Measurements from ENCODE around the gene TOR4A.
"Not testable (repeated sequence)": the region's sequence is repeated elsewhere in the genome, so short reads cannot be mapped to it uniquely, and the experiment has no call there.

TOR4A gene

GRCh38 chr9:137256856-137257255 lies 20.7 kb upstream of the TOR4A start:
- H3K36me3 ChIP-seq (ENCODE audit: control insufficient read depth, insufficient read depth, low read length), result peaks cover 21% of the 10 kb centered on the region
- H3K9me3 ChIP-seq (ENCODE audit: control insufficient read depth, insufficient read depth, low read length), result no peaks in the 10 kb centered on the region
- no peaks in the 10 kb centered on the region; the same call in 1 of the 2 replicates for H3K27me3 ChIP-seq (ENCODE audit: control insufficient read depth, insufficient read depth, low read length)
- H3K27ac ChIP-seq (ENCODE audit: low read depth, low read length), result no peak overlapping the region
- peaks cover 10% of the 10 kb centered on the region for H3K4me1 ChIP-seq (ENCODE audit: control insufficient read depth, insufficient read depth, low read length)
- no peak overlapping the region for H3K9ac ChIP-seq (ENCODE audit: low read depth, low read length)
- no peak overlapping the region for H3K4me3 ChIP-seq (ENCODE audit: low read depth, low read length)

- H3K36me3 ChIP-seq (ENCODE audit: control insufficient read depth, insufficient read depth, low read length), result peaks cover 51% of the 10 kb centered on the region
- H3K9me3 ChIP-seq (ENCODE audit: control insufficient read depth, insufficient read depth, low read length); H3K27me3 ChIP-seq (ENCODE audit: control insufficient read depth, insufficient read depth, low read length); H3K9ac ChIP-seq (ENCODE audit: low read depth, low read length); H3K4me1 ChIP-seq (ENCODE audit: control insufficient read depth, insufficient read depth, low read length); H3K27ac ChIP-seq (ENCODE audit: low read depth, low read length); H3K4me3 ChIP-seq (ENCODE audit: low read depth, low read length): not testable (repeated sequence)
These were observed 15.2 kb upstream of the TOR4A start for GRCh38 chr9:137262173-137262908.

GRCh38 chr9:137262909-137263285 lies 14.6 kb upstream of the TOR4A start:
- Histone ChIP-seq H3K27ac (ENCODE audit: low read depth, low read length) (no peak overlapping the region), H3K9me3 (ENCODE audit: control insufficient read depth, insufficient read depth, low read length) (no peaks in the 10 kb centered on the region), H3K27me3 (ENCODE audit: control insufficient read depth, insufficient read depth, low read length) (no peaks in the 10 kb centered on the region), H3K4me1 (ENCODE audit: control insufficient read depth, insufficient read depth, low read length) (no peaks in the 10 kb centered on the region), H3K9ac (ENCODE audit: low read depth, low read length) (no peak overlapping the region), H3K4me3 (ENCODE audit: low read depth, low read length) (no peak overlapping the region), H3K36me3 (ENCODE audit: control insufficient read depth, insufficient read depth, low read length) (peaks cover 56% of the 10 kb centered on the region)

- H3K4me3 ChIP-seq (ENCODE audit: low read depth, low read length), result no peak overlapping the region
- no peaks in the 10 kb centered on the region for H3K4me1 ChIP-seq (ENCODE audit: control insufficient read depth, insufficient read depth, low read length)
- H3K27ac ChIP-seq (ENCODE audit: low read depth, low read length), result no peak overlapping the region
- H3K36me3 ChIP-seq (ENCODE audit: control insufficient read depth, insufficient read depth, low read length), result peaks cover 59% of the 10 kb centered on the region
- no peak overlapping the region for H3K9ac ChIP-seq (ENCODE audit: low read depth, low read length)
- H3K27me3 ChIP-seq (ENCODE audit: control insufficient read depth, insufficient read depth, low read length), result no peaks in the 10 kb centered on the region
- H3K9me3 ChIP-seq (ENCODE audit: control insufficient read depth, insufficient read depth, low read length), result no peaks in the 10 kb centered on the region
These were observed 14.0 kb upstream of the TOR4A start for GRCh38 chr9:137263506-137263905.

GRCh38 chr9:137264067-137264466 lies 13.5 kb upstream of the TOR4A start:
- Histone ChIP-seq H3K27me3 (ENCODE audit: control insufficient read depth, insufficient read depth, low read length) (no peaks in the 10 kb centered on the region), H3K9ac (ENCODE audit: low read depth, low read length) (no peak overlapping the region), H3K36me3 (ENCODE audit: control insufficient read depth, insufficient read depth, low read length) (peaks cover 59% of the 10 kb centered on the region), H3K4me1 (ENCODE audit: control insufficient read depth, insufficient read depth, low read length) (no peaks in the 10 kb centered on the region), H3K27ac (ENCODE audit: low read depth, low read length) (no peak overlapping the region), H3K4me3 (ENCODE audit: low read depth, low read length) (no peak overlapping the region), H3K9me3 (ENCODE audit: control insufficient read depth, insufficient read depth, low read length) (no peaks in the 10 kb centered on the region)

GRCh38 chr9:137265496-137266161 lies 11.9 kb upstream of the TOR4A start:
- no peaks in the 10 kb centered on the region for H3K9me3 ChIP-seq (ENCODE audit: control insufficient read depth, insufficient read depth, low read length)
- no peak overlapping the region for H3K9ac ChIP-seq (ENCODE audit: low read depth, low read length)
- no peak overlapping the region for H3K4me3 ChIP-seq (ENCODE audit: low read depth, low read length)
- H3K36me3 ChIP-seq (ENCODE audit: control insufficient read depth, insufficient read depth, low read length), result peaks cover 65% of the 10 kb centered on the region
- H3K27me3 ChIP-seq (ENCODE audit: control insufficient read depth, insufficient read depth, low read length), result no peaks in the 10 kb centered on the region
- no peaks in the 10 kb centered on the region for H3K4me1 ChIP-seq (ENCODE audit: control insufficient read depth, insufficient read depth, low read length)
- H3K27ac ChIP-seq (ENCODE audit: low read depth, low read length), result no peak overlapping the region

- H3K4me1 ChIP-seq (ENCODE audit: control insufficient read depth, insufficient read depth, low read length), result no peaks in the 10 kb centered on the region
These were observed 11.4 kb upstream of the TOR4A start for GRCh38 chr9:137266162-137266527.

GRCh38 chr9:137266585-137267453 lies 10.7 kb upstream of the TOR4A start:
- Histone ChIP-seq H3K4me1 (ENCODE audit: control insufficient read depth, insufficient read depth, low read length) (no peaks in the 10 kb centered on the region), H3K9me3 (ENCODE audit: control insufficient read depth, insufficient read depth, low read length) (no peaks in the 10 kb centered on the region), H3K27me3 (ENCODE audit: control insufficient read depth, insufficient read depth, low read length) (no peaks in the 10 kb centered on the region), H3K27ac (ENCODE audit: low read depth, low read length) (no peak overlapping the region), H3K36me3 (ENCODE audit: control insufficient read depth, insufficient read depth, low read length) (peaks cover 70% of the 10 kb centered on the region), H3K4me3 (ENCODE audit: low read depth, low read length) (no peak overlapping the region), H3K9ac (ENCODE audit: low read depth, low read length) (no peak overlapping the region)

More at GRCh38 chr9:137266162-137266527, 11.4 kb upstream of the TOR4A start:
- Histone ChIP-seq H3K27ac (ENCODE audit: low read depth, low read length) (no peak overlapping the region), H3K27me3 (ENCODE audit: control insufficient read depth, insufficient read depth, low read length) (no peaks in the 10 kb centered on the region), H3K4me3 (ENCODE audit: low read depth, low read length) (no peak overlapping the region), H3K9ac (ENCODE audit: low read depth, low read length) (no peak overlapping the region), H3K36me3 (ENCODE audit: control insufficient read depth, insufficient read depth, low read length) (peaks cover 70% of the 10 kb centered on the region), H3K9me3 (ENCODE audit: control insufficient read depth, insufficient read depth, low read length) (no peaks in the 10 kb centered on the region)

- H3K9me3 ChIP-seq (ENCODE audit: control insufficient read depth, insufficient read depth, low read length), result no peaks in the 10 kb centered on the region
- H3K36me3 ChIP-seq (ENCODE audit: control insufficient read depth, insufficient read depth, low read length), result peaks cover 76% of the 10 kb centered on the region
- H3K4me3 ChIP-seq (ENCODE audit: low read depth, low read length), result no peak overlapping the region
- H3K4me1 ChIP-seq (ENCODE audit: control insufficient read depth, insufficient read depth, low read length), result no peaks in the 10 kb centered on the region
- no peak overlapping the region for H3K27ac ChIP-seq (ENCODE audit: low read depth, low read length)
- H3K9ac ChIP-seq (ENCODE audit: low read depth, low read length), result no peak overlapping the region
- no peaks in the 10 kb centered on the region for H3K27me3 ChIP-seq (ENCODE audit: control insufficient read depth, insufficient read depth, low read length)
These were observed 9.6 kb upstream of the TOR4A start for GRCh38 chr9:137267933-137268355.

- no peak overlapping the region for H3K4me3 ChIP-seq (ENCODE audit: low read depth, low read length)
- H3K4me1 ChIP-seq (ENCODE audit: control insufficient read depth, insufficient read depth, low read length), result no peaks in the 10 kb centered on the region
- no peaks in the 10 kb centered on the region for H3K27me3 ChIP-seq (ENCODE audit: control insufficient read depth, insufficient read depth, low read length)
- peaks cover 76% of the 10 kb centered on the region for H3K36me3 ChIP-seq (ENCODE audit: control insufficient read depth, insufficient read depth, low read length)
- no peaks in the 10 kb centered on the region for H3K9me3 ChIP-seq (ENCODE audit: control insufficient read depth, insufficient read depth, low read length)
- no peak overlapping the region for H3K9ac ChIP-seq (ENCODE audit: low read depth, low read length)
- H3K27ac ChIP-seq (ENCODE audit: low read depth, low read length), result no peak overlapping the region
These were observed 8.9 kb upstream of the TOR4A start for GRCh38 chr9:137268538-137269201.
